ENCODE results near the gene SLC38A10.

The SLC38A10 gene

GRCh38 chr17:81298991-81299738, 4.1 kb upstream of the SLC38A10 start:
- DNase-seq (ENCODE audit: low read depth): no peak

- DNase-seq (ENCODE audit: low read depth): no peak
Measured at GRCh38 chr17:81298325-81298990, 3.4 kb upstream of the SLC38A10 start.

GRCh38 chr17:81295676-81296381, 722 bp upstream of the SLC38A10 start:
- DNase-seq (ENCODE audit: low read depth): no peak

GRCh38 chr17:81294512-81295030, 536 bp downstream of the SLC38A10 start:
- DNase-seq (ENCODE audit: low read depth): no peak

- no peak for DNase-seq (ENCODE audit: low read depth)
Measured at GRCh38 chr17:81292450-81292849, 2.7 kb downstream of the SLC38A10 start.

- peak; percentile 48 for DNase-seq (ENCODE audit: low read depth)
Measured at GRCh38 chr17:81291662-81292061, 3.4 kb downstream of the SLC38A10 start.

GRCh38 chr17:81290230-81290629, 4.9 kb downstream of the SLC38A10 start:
- DNase-seq (ENCODE audit: low read depth): no peak

GRCh38 chr17:81289627-81290026, 5.5 kb downstream of the SLC38A10 start:
- no peak for DNase-seq (ENCODE audit: low read depth)

GRCh38 chr17:81288715-81289114, 6.4 kb downstream of the SLC38A10 start:
- no peak for DNase-seq (ENCODE audit: low read depth)

- no peak for DNase-seq (ENCODE audit: low read depth)
Measured at GRCh38 chr17:81287741-81288430, 7.2 kb downstream of the SLC38A10 start.

GRCh38 chr17:81287152-81287551, 8.0 kb downstream of the SLC38A10 start:
- no peak for DNase-seq (ENCODE audit: low read depth)

GRCh38 chr17:81286491-81287145, 8.5 kb downstream of the SLC38A10 start:
- no peak for DNase-seq (ENCODE audit: low read depth)

- no peak for DNase-seq (ENCODE audit: low read depth)
Measured at GRCh38 chr17:81285894-81286293, 9.2 kb downstream of the SLC38A10 start.

- peak; percentile 21 for DNase-seq (ENCODE audit: low read depth)
Measured at GRCh38 chr17:81285179-81285878, 9.8 kb downstream of the SLC38A10 start.

GRCh38 chr17:81282876-81283275, 12.2 kb downstream of the SLC38A10 start:
- DNase-seq (ENCODE audit: low read depth): no peak

- no peak for DNase-seq (ENCODE audit: low read depth)
Measured at GRCh38 chr17:81282141-81282540, 13.0 kb downstream of the SLC38A10 start.

- DNase-seq (ENCODE audit: low read depth): no peak
Measured at GRCh38 chr17:81280571-81280970, 14.5 kb downstream of the SLC38A10 start.

GRCh38 chr17:81279278-81280275, 15.5 kb downstream of the SLC38A10 start:
- DNase-seq (ENCODE audit: low read depth): no peak

GRCh38 chr17:81278831-81279230, 16.3 kb downstream of the SLC38A10 start:
- no peak for DNase-seq (ENCODE audit: low read depth)

All from stimulated activated CD8-positive, alpha-beta memory T cell treated with anti-CD3 and anti-CD28 coated beads, Interleukin-15, amount 100 ng/mL, for 1 hour (primary cell).